GM12878 (cell line): Measurements from ENCODE around the gene KCNRG. TPM values are rescaled to one million over a fixed set of nuclear protein-coding genes. Genes with fewer than 3 reads are reported as not detected.

Source experiments
- BCL11A ChIP-seq: IDR thresholded peaks from 2 replicates; pipeline ENCODE4 v1.6.1; 2011; ENCODE audit warnings: low read depth, low read length
- BMI1 ChIP-seq: fragments of 450-650 bp; IDR thresholded peaks from 2 replicates; pipeline ENCODE4 v1.6.1; 2016; ENCODE audit warnings: mild to moderate bottlenecking, moderate library complexity, borderline replicate concordance
- CEBPB ChIP-seq, 2 experiments: fragments of 150-350 bp in 1 of 2; IDR thresholded peaks; 2 replicates each; pipeline ENCODE4 v1.6.1; 2012 to 2014; ENCODE audit warnings: low read depth in 2 of 2, low read length in 2 of 2, borderline replicate concordance in 1 of 2, inconsistent platforms in 1 of 2
- DPF2 ChIP-seq: fragments of 450-650 bp; IDR thresholded peaks from 2 replicates; pipeline ENCODE4 v1.6.1; 2017; ENCODE audit warnings: mild to moderate bottlenecking
- EGR1 ChIP-seq, 2 experiments: IDR thresholded peaks; 1 replicate in 1 of 2; 2 replicates in 1 of 2; pipeline ENCODE4 v1.6.1; 2011 to 2012; ENCODE audit warnings: low read depth in 2 of 2, low read length in 2 of 2, borderline replicate concordance in 1 of 2, mild to moderate bottlenecking in 1 of 2, moderate library complexity in 1 of 2
- GATAD2B ChIP-seq: fragments of 450-650 bp; conservative IDR thresholded peaks from 2 replicates; pipeline ENCODE4 v1.6.1; 2017; ENCODE audit warnings: low read depth, mild to moderate bottlenecking, moderate library complexity
- IKZF1 ChIP-seq: fragments of 450-650 bp; conservative IDR thresholded peaks from 2 replicates; pipeline ENCODE4 v1.6.1; 2017; ENCODE audit warnings: antibody characterized with exemption, mild to moderate bottlenecking
- IKZF2 ChIP-seq, 2 experiments: fragments of 450-650 bp; IDR thresholded peaks; 2 replicates each; pipeline ENCODE4 v1.6.1; 2017; ENCODE audit warnings: mild to moderate bottlenecking in 2 of 2, moderate library complexity in 2 of 2
- MEF2A ChIP-seq: IDR thresholded peaks from 2 replicates; pipeline ENCODE4 v1.6.1; 2011; ENCODE audit warnings: low read depth, mild to moderate bottlenecking, low read length, moderate library complexity; ENCODE audit not compliant: insufficient read depth
- MTA3 ChIP-seq: IDR thresholded peaks from 2 replicates; pipeline ENCODE4 v1.6.1; 2012; ENCODE audit warnings: low read length, inconsistent platforms, borderline replicate concordance
- NFXL1 ChIP-seq: fragments of 450-650 bp; IDR thresholded peaks from 2 replicates; pipeline ENCODE4 v1.6.1; 2017; ENCODE audit warnings: antibody characterized with exemption, mild to moderate bottlenecking, borderline replicate concordance
- NR2C1 ChIP-seq: fragments of 450-650 bp; IDR thresholded peaks from 2 replicates; pipeline ENCODE4 v1.6.1; 2017; ENCODE audit warnings: antibody characterized with exemption, mild to moderate bottlenecking, moderate library complexity
- PML ChIP-seq: IDR thresholded peaks from 2 replicates; pipeline ENCODE4 v1.6.1; 2012; ENCODE audit warnings: low read length, inconsistent platforms
- RB1 ChIP-seq: fragments of 450-650 bp; formaldehyde crosslinking; IDR thresholded peaks from 2 replicates; pipeline ENCODE4 v1.6.1; 2017; ENCODE audit warnings: mild to moderate bottlenecking, borderline replicate concordance
- RELA ChIP-seq: fragments of 450-650 bp; IDR thresholded peaks from 2 replicates; pipeline ENCODE4 v1.8.0; 2014; ENCODE audit warnings: borderline replicate concordance; ENCODE audit not compliant: partially characterized antibody
- TCF3 ChIP-seq: IDR thresholded peaks from 2 replicates; pipeline ENCODE4 v1.6.1; 2012; ENCODE audit warnings: low read depth, mild to moderate bottlenecking, low read length, borderline replicate concordance; ENCODE audit not compliant: insufficient read depth
- TCF7 ChIP-seq: IDR thresholded peaks from 2 replicates; pipeline ENCODE4 v1.6.1; 2014; ENCODE audit warnings: antibody characterized with exemption, borderline replicate concordance
- ZNF24 ChIP-seq: fragments of 450-650 bp; IDR thresholded peaks from 2 replicates; pipeline ENCODE4 v1.6.1; 2017; ENCODE audit warnings: antibody characterized with exemption, mild to moderate bottlenecking
- ZSCAN29 ChIP-seq: fragments of 450-650 bp; IDR thresholded peaks from 2 replicates; pipeline ENCODE4 v1.6.1; 2017; ENCODE audit warnings: mild to moderate bottlenecking, moderate library complexity
- polyA plus RNA-seq, 11 experiments: library from polyadenylated mRNA; depleted of rRNA in 4 of 11; unstranded in 6 of 11; stranded (reverse) in 5 of 11; fragments of >200 nt; fragmentation: Nextera tagmentation in 4 of 11; fragmentation: Illumina TruSeq in 1 of 11; extraction: Ambion mirVana in 4 of 11; extraction: Trizol in 1 of 11; gene quantifications; 1 replicate in 1 of 11; 2 replicates in 10 of 11; pipeline versions ENCODE4 v1.2.1 to v1.2.3, GENCODE V29; 2011 to 2016; ENCODE audit warnings: inconsistent platforms in 2 of 11, missing spikeins in 2 of 11, low read depth in 1 of 11
- total RNA-seq, 4 experiments: library from RNA; depleted of rRNA in 3 of 4; stranded (reverse); fragments of >200 nt in 3 of 4; fragmentation: Illumina TruSeq in 1 of 4; extraction: Trizol in 1 of 4; gene quantifications; 2 replicates each; pipeline versions ENCODE4 v1.2.1 to v1.2.3, GENCODE V29; 2013 to 2021
- TF ChIP-seq, protein P1 (sequence below): IDR thresholded peaks from 2 replicates; pipeline ENCODE4 v1.6.1; 2012; ENCODE audit warnings: low read depth, low read length, improper control_type of control experiment
- TF ChIP-seq, protein P2 (sequence below): IDR thresholded peaks from 2 replicates; pipeline ENCODE4 v1.6.1; 2011; ENCODE audit warnings: mild to moderate bottlenecking, low read depth, low read length, moderate library complexity; ENCODE audit not compliant: insufficient replicate concordance
- TF ChIP-seq, protein P3 (sequence below): fragments of 450-650 bp; IDR thresholded peaks from 2 replicates; pipeline ENCODE4 v1.6.1; 2017; ENCODE audit warnings: mild to moderate bottlenecking, moderate library complexity
- TF ChIP-seq, protein P4 (sequence below): fragments of 450-650 bp; IDR thresholded peaks from 2 replicates; pipeline ENCODE4 v1.6.1; 2017; ENCODE audit warnings: borderline replicate concordance

KCNRG gene
- total and polyA plus RNA-seq, 10 of the 15 experiments (the other 5 are each of a cell fraction or from before 2014, with no cell fraction given): 0.37 to 1.5 (median 0.58) TPM

DNA sequence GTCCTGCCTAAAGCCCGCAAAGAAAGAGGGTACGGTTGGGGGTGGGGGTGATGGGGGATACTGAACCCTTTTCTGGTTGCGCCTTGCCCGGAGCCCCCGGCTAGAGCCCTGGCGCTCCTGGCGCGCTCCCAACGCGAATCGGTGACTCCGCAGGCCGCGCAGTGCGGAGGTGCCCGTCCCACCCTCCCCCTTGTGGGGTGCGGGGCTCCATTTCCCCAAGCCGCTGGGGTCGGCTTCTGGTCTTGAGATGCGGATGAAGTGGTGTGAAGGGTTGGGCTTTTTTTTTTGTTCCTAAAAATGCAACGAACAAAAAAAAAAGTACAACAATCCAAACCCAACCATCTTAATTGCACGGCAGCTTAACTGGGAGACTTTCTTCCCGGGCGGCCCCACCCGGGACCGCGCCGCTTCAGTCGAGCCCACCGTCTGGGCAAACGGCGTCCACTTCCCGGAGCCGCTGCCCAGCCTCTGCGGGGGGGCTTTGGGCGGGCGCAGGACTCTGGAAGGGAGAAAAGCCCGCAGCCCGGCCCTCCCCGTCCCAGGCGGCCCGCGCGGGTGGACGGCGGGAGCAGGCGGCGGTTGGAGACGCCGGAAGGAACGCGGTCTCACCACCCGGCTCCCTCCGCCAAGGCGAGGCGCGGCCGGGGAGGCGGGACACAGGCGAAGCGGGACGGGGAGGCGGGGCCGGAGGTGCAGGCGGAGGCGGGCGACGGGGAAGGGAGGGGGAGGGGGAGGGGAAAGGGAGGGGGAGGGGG lies 18.9 kb upstream of the KCNRG start (continued):
- TF ChIP-seq, protein P1, sequence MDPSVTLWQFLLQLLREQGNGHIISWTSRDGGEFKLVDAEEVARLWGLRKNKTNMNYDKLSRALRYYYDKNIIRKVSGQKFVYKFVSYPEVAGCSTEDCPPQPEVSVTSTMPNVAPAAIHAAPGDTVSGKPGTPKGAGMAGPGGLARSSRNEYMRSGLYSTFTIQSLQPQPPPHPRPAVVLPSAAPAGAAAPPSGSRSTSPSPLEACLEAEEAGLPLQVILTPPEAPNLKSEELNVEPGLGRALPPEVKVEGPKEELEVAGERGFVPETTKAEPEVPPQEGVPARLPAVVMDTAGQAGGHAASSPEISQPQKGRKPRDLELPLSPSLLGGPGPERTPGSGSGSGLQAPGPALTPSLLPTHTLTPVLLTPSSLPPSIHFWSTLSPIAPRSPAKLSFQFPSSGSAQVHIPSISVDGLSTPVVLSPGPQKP: 0 out of 2 replicates have a peak, but pooled peaks have one; percentile 19
- TF ChIP-seq RB1 (0 out of 2 replicates have a peak, but pooled peaks have one; percentile 22), MTA3 (no peak), TCF7 (no peak), BMI1 (no peak), ZSCAN29 (0 out of 2 replicates have a peak, but pooled peaks have one; percentile 27), RELA (no peak), NR2C1 (no peak), NFXL1 (no peak), DPF2 (peak; percentile 56), IKZF1 (peak; percentile 63), MEF2A (0 out of 2 replicates have a peak, but pooled peaks have one; percentile 33), CEBPB (IDR thresholded peaks at IDR 0.05; ENCODE audit: borderline replicate concordance in 1 of 2, low read depth in 2 of 2, low read length in 2 of 2) (no peak), TCF3 (0 out of 2 replicates have a peak, but pooled peaks have one; percentile 46), IKZF2 (IDR thresholded peaks at IDR 0.05) (peak; percentile 17 to 31; a peak in 1 of 4 replicates), GATAD2B (peak; percentile 63), ZNF24 (no peak), PML (peak; percentile 45; the same call in 1 of the 2 replicates), BCL11A (no peak), EGR1 (IDR thresholded peaks at IDR 0.05; ENCODE audit: borderline replicate concordance in 1 of 2, low read depth in 2 of 2, low read length in 2 of 2) (peak in 1 of 2 experiments; percentile 57; a peak in 2 of 3 replicates)
- TF ChIP-seq, protein P2, sequence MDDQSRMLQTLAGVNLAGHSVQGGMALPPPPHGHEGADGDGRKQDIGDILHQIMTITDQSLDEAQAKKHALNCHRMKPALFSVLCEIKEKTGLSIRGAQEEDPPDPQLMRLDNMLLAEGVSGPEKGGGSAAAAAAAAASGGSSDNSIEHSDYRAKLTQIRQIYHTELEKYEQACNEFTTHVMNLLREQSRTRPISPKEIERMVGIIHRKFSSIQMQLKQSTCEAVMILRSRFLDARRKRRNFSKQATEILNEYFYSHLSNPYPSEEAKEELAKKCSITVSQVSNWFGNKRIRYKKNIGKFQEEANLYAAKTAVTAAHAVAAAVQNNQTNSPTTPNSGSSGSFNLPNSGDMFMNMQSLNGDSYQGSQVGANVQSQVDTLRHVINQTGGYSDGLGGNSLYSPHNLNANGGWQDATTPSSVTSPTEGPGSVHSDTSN: peak; percentile 11
- TF ChIP-seq, protein P3, sequence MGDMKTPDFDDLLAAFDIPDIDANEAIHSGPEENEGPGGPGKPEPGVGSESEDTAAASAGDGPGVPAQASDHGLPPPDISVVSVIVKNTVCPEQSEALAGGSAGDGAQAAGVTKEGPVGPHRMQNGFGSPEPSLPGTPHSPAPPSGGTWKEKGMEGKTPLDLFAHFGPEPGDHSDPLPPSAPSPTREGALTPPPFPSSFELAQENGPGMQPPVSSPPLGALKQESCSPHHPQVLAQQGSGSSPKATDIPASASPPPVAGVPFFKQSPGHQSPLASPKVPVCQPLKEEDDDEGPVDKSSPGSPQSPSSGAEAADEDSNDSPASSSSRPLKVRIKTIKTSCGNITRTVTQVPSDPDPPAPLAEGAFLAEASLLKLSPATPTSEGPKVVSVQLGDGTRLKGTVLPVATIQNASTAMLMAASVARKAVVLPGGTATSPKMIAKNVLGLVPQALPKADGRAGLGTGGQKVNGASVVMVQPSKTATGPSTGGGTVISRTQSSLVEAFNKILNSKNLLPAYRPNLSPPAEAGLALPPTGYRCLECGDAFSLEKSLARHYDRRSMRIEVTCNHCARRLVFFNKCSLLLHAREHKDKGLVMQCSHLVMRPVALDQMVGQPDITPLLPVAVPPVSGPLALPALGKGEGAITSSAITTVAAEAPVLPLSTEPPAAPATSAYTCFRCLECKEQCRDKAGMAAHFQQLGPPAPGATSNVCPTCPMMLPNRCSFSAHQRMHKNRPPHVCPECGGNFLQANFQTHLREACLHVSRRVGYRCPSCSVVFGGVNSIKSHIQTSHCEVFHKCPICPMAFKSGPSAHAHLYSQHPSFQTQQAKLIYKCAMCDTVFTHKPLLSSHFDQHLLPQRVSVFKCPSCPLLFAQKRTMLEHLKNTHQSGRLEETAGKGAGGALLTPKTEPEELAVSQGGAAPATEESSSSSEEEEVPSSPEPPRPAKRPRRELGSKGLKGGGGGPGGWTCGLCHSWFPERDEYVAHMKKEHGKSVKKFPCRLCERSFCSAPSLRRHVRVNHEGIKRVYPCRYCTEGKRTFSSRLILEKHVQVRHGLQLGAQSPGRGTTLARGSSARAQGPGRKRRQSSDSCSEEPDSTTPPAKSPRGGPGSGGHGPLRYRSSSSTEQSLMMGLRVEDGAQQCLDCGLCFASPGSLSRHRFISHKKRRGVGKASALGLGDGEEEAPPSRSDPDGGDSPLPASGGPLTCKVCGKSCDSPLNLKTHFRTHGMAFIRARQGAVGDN: 0 out of 2 replicates have a peak, but pooled peaks have one; percentile 51
- TF ChIP-seq, protein P4, sequence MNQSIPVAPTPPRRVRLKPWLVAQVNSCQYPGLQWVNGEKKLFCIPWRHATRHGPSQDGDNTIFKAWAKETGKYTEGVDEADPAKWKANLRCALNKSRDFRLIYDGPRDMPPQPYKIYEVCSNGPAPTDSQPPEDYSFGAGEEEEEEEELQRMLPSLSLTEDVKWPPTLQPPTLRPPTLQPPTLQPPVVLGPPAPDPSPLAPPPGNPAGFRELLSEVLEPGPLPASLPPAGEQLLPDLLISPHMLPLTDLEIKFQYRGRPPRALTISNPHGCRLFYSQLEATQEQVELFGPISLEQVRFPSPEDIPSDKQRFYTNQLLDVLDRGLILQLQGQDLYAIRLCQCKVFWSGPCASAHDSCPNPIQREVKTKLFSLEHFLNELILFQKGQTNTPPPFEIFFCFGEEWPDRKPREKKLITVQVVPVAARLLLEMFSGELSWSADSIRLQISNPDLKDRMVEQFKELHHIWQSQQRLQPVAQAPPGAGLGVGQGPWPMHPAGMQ: no peak
